ENCODE data around the gene HTRA3. TPM values are rescaled to one million over a fixed set of nuclear protein-coding genes. Genes with fewer than 3 reads are reported as not detected.

The HTRA3 gene
- total and polyA plus RNA-seq, 2 of the 8 experiments (the other 6 are each of a cell fraction or from before 2014, with no cell fraction given) = 3.2 to 5.8 TPM

- Histone ChIP-seq H3K4ac (replicated peaks; ENCODE audit: insufficient read length, low read depth, low read length) (no peak overlapping the region), H3K36me3 (ENCODE audit: control insufficient read depth in 2 of 4, insufficient read depth in 4 of 4, low read length in 3 of 4) (no peaks in the 10 kb centered on the region), H3K79me1 (ENCODE audit: low read depth, low read length) (no peaks in the 10 kb centered on the region), H3K27me3 (replicated peaks in 1 of 4; ENCODE audit: control insufficient read depth in 3 of 4, extremely low read depth in 1 of 4, insufficient read depth in 3 of 4, low read length in 3 of 4) (no peaks in the 10 kb centered on the region), H3K14ac (ENCODE audit: insufficient read length) (no peak overlapping the region), H3K18ac (ENCODE audit: extremely low read depth, low read length) (no peak overlapping the region), H3K56ac (replicated peaks; ENCODE audit: insufficient read length, low read depth, low read length) (no peak overlapping the region), H4K91ac (replicated peaks; ENCODE audit: insufficient read length, low read length) (no peak overlapping the region), H3K4me3 (ENCODE audit: extremely low read depth in 1 of 4, insufficient read depth in 2 of 4, low read depth in 3 of 4, low read length in 4 of 4) (no peak overlapping the region), H4K20me1 (replicated peaks in 1 of 2; ENCODE audit: control insufficient read depth in 1 of 2, insufficient read depth in 2 of 2, low read length in 2 of 2) (peaks cover 0 to 2% of the 10 kb centered on the region in 2 experiments), H2BK20ac (ENCODE audit: low read length) (no peak overlapping the region), H3K79me2 (ENCODE audit: control insufficient read depth in 1 of 2, insufficient read depth in 2 of 2, low read length in 2 of 2) (no peaks in the 10 kb centered on the region), H2BK5ac (ENCODE audit: low read depth, low read length) (no peak overlapping the region), H3K4me2 (ENCODE audit: insufficient read depth in 1 of 2, low read depth in 2 of 2, low read length in 2 of 2) (no peak overlapping the region), H3K9ac (replicated peaks in 1 of 4; ENCODE audit: extremely low read depth in 1 of 4, low read depth in 3 of 4, low read length in 3 of 4) (no peak overlapping the region), H3K23me2 (ENCODE audit: low read depth, low read length) (peaks cover 5% of the 10 kb centered on the region; the same call in 1 of the 2 replicates), H2AFZ (ENCODE audit: low read length) (no peak overlapping the region), H3K9me3 (ENCODE audit: insufficient read depth in 2 of 2, low read depth in 1 of 2, low read length in 1 of 2) (0 out of 4 replicates have a peak, but pooled peaks cover 0 to 2% of the 10 kb centered on the region in 2 experiments), H3K23ac (ENCODE audit: insufficient read length) (no peak overlapping the region), H2BK120ac (replicated peaks; ENCODE audit: low read depth, low read length) (no peak overlapping the region), H4K8ac (ENCODE audit: extremely low read depth, insufficient read depth, low read length) (no peak overlapping the region), H2AK5ac (ENCODE audit: low read depth, low read length) (no peak overlapping the region), H2BK12ac (ENCODE audit: low read depth, low read length) (no peak overlapping the region), H4K5ac (ENCODE audit: insufficient read length, low read depth, low read length) (no peak overlapping the region), H2BK15ac (ENCODE audit: low read length) (no peak overlapping the region), H3K27ac (ENCODE audit: low read depth, low read length) (no peak overlapping the region), H3K4me1 (replicated peaks in 1 of 4; ENCODE audit: control insufficient read depth in 3 of 4, insufficient read depth in 4 of 4, low read length in 3 of 4) (no peaks in the 10 kb centered on the region)
- ChIA-PET CTCF (ENCODE audit: partially characterized antibody) (interaction anchor here (0.7 to 2.4 kb wide), 8 partner anchors 13 to 126 kb away, joined by 3 to 13 read pairs (median 4); no protein-coding TSS in a partner anchor), POLR2A (ENCODE audit: partially characterized antibody) (no interaction called here)
- FAIRE-seq = no peak
- no peak for DNase-seq (ENCODE audit: low read depth in 1 of 2, low spot score in 2 of 2)
- WGBS, 2 experiments (ENCODE audit: extremely low coverage in 1 of 2, insufficient coverage in 1 of 2, insufficient read length in 1 of 2, insufficient replicate concordance in 2 of 2, low coverage in 1 of 2, low lambda C conversion rate in 2 of 2, missing lambda C conversion rate in 1 of 2) = 93% methylated on average over 9 of the region's 9 CpGs; no CpG with 5 or more reads in 1 of the 2 experiments
- no peak for TF ChIP-seq CEBPB (IDR thresholded peaks at IDR 0.05; ENCODE audit: low read depth, low read length)
- no peak for TF ChIP-seq TBP (IDR thresholded peaks at IDR 0.05; ENCODE audit: low read depth, low read length)
- no peak for TF ChIP-seq RXRA (IDR thresholded peaks at IDR 0.05; ENCODE audit: insufficient read depth, low read depth, low read length)
- TF ChIP-seq RBBP5 (IDR thresholded peaks at IDR 0.05; ENCODE audit: borderline replicate concordance, low read depth, low read length) = no peak
- TF ChIP-seq BCL11A (IDR thresholded peaks at IDR 0.05; ENCODE audit: low read depth in 2 of 2, low read length in 2 of 2) = no peak
- TF ChIP-seq SRF (IDR thresholded peaks at IDR 0.05; ENCODE audit: low read depth, low read length) = no peak
- no peak for TF ChIP-seq BACH1 (IDR thresholded peaks at IDR 0.05; ENCODE audit: low read length)
- no peak for TF ChIP-seq POLR2AphosphoS5 (IDR thresholded peaks at IDR 0.05; ENCODE audit: low read depth, low read length)
- TF ChIP-seq CHD2 (IDR thresholded peaks at IDR 0.05; ENCODE audit: low read length) = no peak
- no peak for TF ChIP-seq E2F6 (IDR thresholded peaks at IDR 0.05)
- no peak for TF ChIP-seq EGR1 (IDR thresholded peaks at IDR 0.05; ENCODE audit: borderline replicate concordance, low read depth, low read length)
- no peak for TF ChIP-seq GTF2F1 (IDR thresholded peaks at IDR 0.05; ENCODE audit: borderline replicate concordance, low read depth, low read length)
- no peak for TF ChIP-seq EZH2 (IDR thresholded peaks at IDR 0.05; ENCODE audit: low read depth, low read length, severe bottlenecking)
- TF ChIP-seq POU5F1 (IDR thresholded peaks at IDR 0.05; ENCODE audit: low read depth, low read length) = no peak
- TF ChIP-seq ZNF274 (IDR thresholded peaks at IDR 0.05; ENCODE audit: borderline replicate concordance, extremely low read depth, low read length) = no peak
- no peak for TF ChIP-seq POLR2A (IDR thresholded peaks at IDR 0.05; ENCODE audit: control extremely low read depth in 1 of 2, low read depth in 2 of 2, low read length in 2 of 2)
Measured at GRCh38 chr4:8294036-8294435, 24.5 kb downstream of the HTRA3 start.

Data from H1 (cell line).